ENCODE measurements around the gene L1TD1.

GRCh38 chr1:62198069-62198780, 3.6 kb downstream of the L1TD1 start:
- TF ChIP-seq CTCF (IDR thresholded peaks at IDR 0.05) (no peak), POLR2A (IDR thresholded peaks at IDR 0.05) (no peak)

Data from stomach (tissue), 4 donors.